HCT116 (cell line): ENCODE data around the gene PDE7B. TPM values are rescaled to one million over a fixed set of nuclear protein-coding genes. Genes with fewer than 3 reads are reported as not detected.
A peak's percentile ranks its signal among the peaks of the same experiment; 100 is the strongest.

Experiments used
- ATAC-seq: fragments of 200-7000 bp; cut with Tn5 transposase; 2 replicates; pipeline ENCODE4 v1.9.1; 2020; ENCODE audit warnings: mild to moderate bottlenecking, moderate library complexity
- BruUV-seq: library from RNA; stranded (reverse); fragments of 400-500 nt; replicated peaks from 2 replicates; lab custom pipeline; 2021; lab: Mats Ljungman, UMichigan
- CTCF ChIA-PET: fragments of 300-600 bp; sonication (Branson Sonifier 250); formaldehyde crosslinking; loops from one replicate; lab custom pipeline; 2021; ENCODE audit warnings: antibody characterized with exemption; lab: Charles Lee
- POLR2A ChIA-PET: fragments of 300-600, 350-600 bp; sonication (Branson Sonifier 250); formaldehyde crosslinking; loops from one replicate; lab custom pipeline; 2021; ENCODE audit warnings: antibody characterized with exemption; lab: Charles Lee
- RAD21 ChIA-PET, 2 experiments: fragments of 300-600 bp; sonication (Branson Sonifier 250); formaldehyde crosslinking; loops; one replicate each; lab custom pipeline; 2023; ENCODE audit warnings: low total read pairs in 2 of 2; ENCODE audit not compliant: uncharacterized antibody in 2 of 2, unreplicated experiment in 2 of 2, low non-redundant PET in 1 of 2; lab: Charles Lee
- DNase-seq: peaks from one replicate; pipeline ENCODE4 v3.0.0-alpha.2; 2010; ENCODE audit warnings: low read depth, low spot score
- H2AFZ ChIP-seq: fragments of 200-600 bp; shearing (Covaris generic), sonication (generic); 2 replicates; pipeline ENCODE4 v1.6.1; 2017; ENCODE audit warnings: low read depth, mixed run types, mixed read lengths, antibody characterized with exemption, low read length; ENCODE audit not compliant: poor library complexity, severe bottlenecking
- H3K27ac ChIP-seq: 2 replicates; pipeline ENCODE4 v1.5.1; 2012; ENCODE audit warnings: low read depth, low read length
- H3K27me3 ChIP-seq: fragments of 200-600 bp; sonication (generic); 2 replicates; pipeline ENCODE4 v1.6.1; 2016; ENCODE audit warnings: mixed run types, low read length, mixed read lengths; ENCODE audit not compliant: insufficient read depth
- H3K36me3 ChIP-seq, 2 experiments: fragments of 200-500 bp in 1 of 2; fragments of 200-600 bp in 1 of 2; sonication (Bioruptor generic) in 1 of 2; sonication (generic) in 1 of 2; 2 replicates each; pipeline versions ENCODE4 v1.5.1 to v1.6.1; 2014 to 2016; ENCODE audit warnings: low read length in 2 of 2, inconsistent platforms in 1 of 2, mixed read lengths in 1 of 2, mixed run types in 1 of 2; ENCODE audit not compliant: insufficient read depth in 2 of 2, control insufficient read depth in 1 of 2
- H3K4me1 ChIP-seq, 2 experiments: fragments of 200-600 bp in 1 of 2; sonication (generic) in 1 of 2; 2 replicates each; pipeline versions ENCODE4 v1.5.1 to v1.6.1; 2012 to 2017; ENCODE audit warnings: low read length in 2 of 2, inconsistent platforms in 1 of 2, mild to moderate bottlenecking in 1 of 2, mixed read lengths in 1 of 2, mixed run types in 1 of 2, moderate library complexity in 1 of 2; ENCODE audit not compliant: insufficient read depth in 2 of 2, control insufficient read depth in 1 of 2
- H3K4me2 ChIP-seq: fragments of 200-600 bp; sonication (generic); 2 replicates; pipeline ENCODE4 v1.6.1; 2017; ENCODE audit warnings: mixed run types, low read length, mixed read lengths
- H3K4me3 ChIP-seq, 2 experiments: fragments of 200-600 bp in 1 of 2; sonication (generic) in 1 of 2; replicated peaks in 1 of 2; 2 replicates each; pipeline ENCODE4 v1.5.1; 2011 to 2016; ENCODE audit warnings: low read length in 2 of 2, control low read depth in 1 of 2, low read depth in 1 of 2, mild to moderate bottlenecking in 1 of 2, mixed read lengths in 1 of 2, mixed run types in 1 of 2
- H3K79me2 ChIP-seq: fragments of 200-600 bp; sonication (generic); 2 replicates; pipeline ENCODE4 v1.6.1; 2017; ENCODE audit warnings: mild to moderate bottlenecking, mixed run types, low read length, moderate library complexity, mixed read lengths; ENCODE audit not compliant: insufficient read depth
- H3K9ac ChIP-seq: fragments of 200-600 bp; sonication (generic); 2 replicates; pipeline ENCODE4 v1.6.1; 2016; ENCODE audit warnings: low read length, mixed read lengths
- H3K9me2 ChIP-seq: fragments of 200-600 bp; sonication (generic), shearing (Covaris generic); 2 replicates; pipeline ENCODE4 v1.6.1; 2017; ENCODE audit warnings: mixed run types, mild to moderate bottlenecking, moderate library complexity; ENCODE audit not compliant: insufficient read depth
- H3K9me3 ChIP-seq, 2 experiments: fragments of 200-500 bp in 1 of 2; fragments of 200-600 bp in 1 of 2; sonication (Bioruptor generic) in 1 of 2; sonication (generic) in 1 of 2; 2 replicates each; pipeline ENCODE4 v1.6.1; 2014 to 2017; ENCODE audit warnings: low read length in 2 of 2, mixed read lengths in 2 of 2, inconsistent platforms in 1 of 2, low read depth in 1 of 2, mild to moderate bottlenecking in 1 of 2, mixed run types in 1 of 2, moderate library complexity in 1 of 2; ENCODE audit not compliant: control insufficient read depth in 1 of 2, insufficient read depth in 1 of 2
- H4K20me1 ChIP-seq: fragments of 200-600 bp; sonication (generic), shearing (Covaris generic); 2 replicates; pipeline ENCODE4 v1.6.1; 2017; ENCODE audit warnings: mixed run types, mild to moderate bottlenecking, moderate library complexity; ENCODE audit not compliant: insufficient read depth
- CTCF ChIP-seq, 3 experiments: fragments of 200-600 bp in 1 of 3; sonication (generic) in 1 of 3; IDR thresholded peaks in 2 of 3; conservative IDR thresholded peaks in 1 of 3; 2 replicates each; pipeline ENCODE4 v1.5.1; 2012 to 2017; ENCODE audit warnings: low read depth in 2 of 3, low read length in 2 of 3, antibody characterized with exemption in 1 of 3, borderline replicate concordance in 1 of 3, control low read depth in 1 of 3, mild to moderate bottlenecking in 1 of 3, mixed read lengths in 1 of 3, mixed run types in 1 of 3, moderate library complexity in 1 of 3; ENCODE audit not compliant: insufficient read depth in 1 of 3
- EGR1 ChIP-seq: IDR thresholded peaks from 2 replicates; pipeline ENCODE4 v1.6.1; 2012; ENCODE audit warnings: low read depth
- ELF1 ChIP-seq: IDR thresholded peaks from 2 replicates; pipeline ENCODE4 v1.6.1; 2012; ENCODE audit warnings: low read depth, borderline replicate concordance
- MAX ChIP-seq: IDR thresholded peaks from 2 replicates; pipeline ENCODE4 v1.6.1; 2012
- RAD21 ChIP-seq: IDR thresholded peaks from 2 replicates; pipeline ENCODE4 v1.6.1; 2012; ENCODE audit warnings: low read depth, mild to moderate bottlenecking
- SP1 ChIP-seq: IDR thresholded peaks from 2 replicates; pipeline ENCODE4 v1.6.1; 2012; ENCODE audit warnings: low read depth
- TCF7L2 ChIP-seq: IDR thresholded peaks from 2 replicates; pipeline ENCODE4 v1.7.0; 2011; ENCODE audit warnings: borderline replicate concordance, inconsistent platforms; ENCODE audit not compliant: insufficient read depth, insufficient read length; ENCODE audit errors: extremely low read depth
- YY1 ChIP-seq: IDR thresholded peaks from 2 replicates; pipeline ENCODE4 v1.6.1; 2011; ENCODE audit warnings: low read length, low read depth, moderate library complexity, mild to moderate bottlenecking; ENCODE audit not compliant: insufficient replicate concordance; ENCODE audit errors: extremely low read depth
- intact Hi-C: fragments of 100-400 bp; cut with micrococcal nuclease; formaldehyde crosslinking; loops from 2 replicates; pipeline ENCODE4 v1.10.0; 2022
- total RNA-seq: library from RNA; stranded (reverse); gene quantifications from one replicate; pipeline ENCODE4 v1.2.1, GENCODE V29; 2021; ENCODE audit not compliant: unreplicated experiment

Gene PDE7B
- total RNA-seq, 1 experiment from 2014 or later: 0.61 TPM

GRCh38 chr6:135909737-135910387 lies 58.4 kb downstream of the PDE7B start:
- peaks cover 0 to 1% of the 10 kb centered on the region in 2 experiments; a peak in 2 of 4 replicates for H3K4me1 ChIP-seq
- RAD21 ChIA-PET: interaction anchor here (0.8 to 1.1 kb wide), 4 partner anchors 316 to 374 kb away, joined by 3 to 6 read pairs (median 3); no protein-coding TSS in a partner anchor
- H4K20me1 ChIP-seq: no peaks in the 10 kb centered on the region
- peak; percentile 76 for DNase-seq
- no peak overlapping the region for H3K4me3 ChIP-seq
- CTCF ChIA-PET: interaction anchor here (0.6 to 1.8 kb wide), 26 partner anchors 9 to 640 kb away, joined by 3 to 24 read pairs (median 4); partner anchors contain the start of genes BCLAF1, MAP7 and MTFR2
- BruUV-seq: no TSS peak
- TF ChIP-seq YY1: no peak
- no peak for TF ChIP-seq MAX
- TF ChIP-seq EGR1: no peak
- TF ChIP-seq CTCF (IDR thresholded peaks at IDR 0.05 in 2 of 3, conservative IDR thresholded peaks at IDR 0.05 in 1 of 3; ENCODE audit: borderline replicate concordance in 1 of 3, insufficient read depth in 1 of 3, low read depth in 2 of 3, low read length in 2 of 3): peak; percentile 59 to 85 (median 73)
- no peak for TF ChIP-seq ELF1
- TF ChIP-seq TCF7L2: no peak
- peak; percentile 72 for TF ChIP-seq RAD21
- no peak for TF ChIP-seq SP1
- TF ChIP-seq, all 23 proteins: peak for 2
- POLR2A ChIA-PET: no interaction called here
- no peaks in the 10 kb centered on the region for H3K27me3 ChIP-seq
- H3K36me3 ChIP-seq: no peaks in the 10 kb centered on the region
- no peak overlapping the region for H3K9ac ChIP-seq
- H3K4me2 ChIP-seq: no peak overlapping the region; the same call in 1 of the 2 replicates
- H2AFZ ChIP-seq: no peak overlapping the region
- no peaks in the 10 kb centered on the region for H3K79me2 ChIP-seq
- no peaks in the 10 kb centered on the region for H3K9me3 ChIP-seq
- no peak overlapping the region for H3K27ac ChIP-seq
- peak; percentile 99 for ATAC-seq
- H3K9me2 ChIP-seq: no peaks in the 10 kb centered on the region
- intact Hi-C loops: loop anchor here (1.0 to 5.0 kb wide), 2 partner anchors 233 to 375 kb away; no protein-coding TSS in a partner anchor
